ENCODE measurements around the gene ADGRD2.

The ADGRD2 gene

DNA sequence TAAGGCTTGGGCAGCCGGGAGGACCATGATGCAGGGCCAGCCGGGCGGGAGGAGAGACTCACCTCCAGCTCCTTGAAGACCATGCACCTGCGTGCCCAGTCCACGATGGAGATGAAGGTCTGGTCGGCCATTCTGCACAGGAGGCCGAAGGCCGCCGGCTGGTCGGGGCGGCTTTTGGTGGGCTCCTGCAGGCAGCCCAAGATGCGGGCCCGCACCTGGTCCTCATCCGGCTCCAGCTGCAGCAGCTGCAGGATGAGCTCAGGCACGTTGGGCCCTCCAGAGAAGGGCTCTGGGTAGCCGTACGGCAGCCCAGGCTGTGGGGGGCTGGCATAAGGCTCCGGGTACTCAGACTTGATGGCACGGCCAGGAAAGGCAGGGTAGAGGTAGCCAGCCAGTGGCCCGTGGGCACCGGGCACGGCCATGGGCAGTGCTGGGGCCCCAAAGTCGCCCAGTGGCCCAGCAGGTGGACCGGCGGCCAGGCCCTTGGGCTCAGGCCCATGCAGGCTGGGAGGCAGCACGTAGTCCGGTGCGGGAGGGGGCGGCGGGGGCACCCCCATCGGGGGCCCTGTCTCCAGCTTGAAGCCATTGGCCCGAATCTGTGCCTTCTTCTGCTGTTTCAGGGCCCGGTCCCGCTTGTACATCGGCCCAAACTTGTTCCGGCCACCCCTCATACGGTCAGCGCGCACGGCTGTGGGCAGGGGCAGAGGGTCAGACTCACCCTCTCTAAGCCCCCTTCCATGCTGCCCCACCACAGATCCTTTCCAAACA is 50.0 kb downstream of the ADGRD2 start:
- no peak for DNase-seq

DNA sequence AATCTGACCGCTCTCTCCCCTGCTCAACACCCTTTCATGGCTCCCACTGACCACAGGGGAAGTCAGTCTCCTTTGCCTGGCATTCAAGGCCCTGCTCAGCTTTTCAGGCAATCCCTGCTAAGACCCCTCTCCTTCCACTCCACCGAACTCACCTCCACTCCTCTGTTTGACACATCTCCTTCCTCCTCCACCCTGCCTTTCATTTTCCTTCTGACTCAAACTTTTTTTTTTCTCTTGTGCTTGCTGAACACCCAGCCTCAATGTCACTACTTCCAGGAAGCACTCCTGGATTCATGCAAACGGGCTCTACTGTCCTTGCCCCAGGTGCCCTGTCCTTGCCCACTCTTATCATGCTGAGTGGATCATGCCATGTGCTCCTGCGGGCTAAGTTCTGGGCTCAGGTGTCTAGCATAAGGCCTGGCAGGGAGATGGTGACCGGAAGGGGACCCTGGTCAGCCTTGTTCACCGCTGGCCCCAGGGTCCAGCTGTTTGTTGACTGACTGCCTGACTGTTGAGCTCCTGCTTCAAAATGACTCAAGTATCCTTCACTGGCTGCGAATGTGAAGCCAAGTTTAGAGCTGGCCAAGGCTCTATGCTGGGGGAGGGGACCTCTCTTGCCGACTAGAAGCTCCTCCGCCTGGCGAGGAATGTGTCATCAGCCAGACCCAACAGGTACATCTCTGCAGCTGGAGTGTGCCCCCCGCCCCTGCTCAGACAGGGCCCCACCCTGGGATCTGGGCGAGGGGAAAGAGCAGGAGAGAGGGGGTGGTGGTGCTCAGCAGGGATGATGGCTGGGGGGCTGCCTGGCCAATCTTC is 50.8 kb downstream of the ADGRD2 start:
- DNase-seq, result no peak

GRCh38 chr9:124501771-124502320 is 51.6 kb downstream of the ADGRD2 start:
- no peak for DNase-seq

GRCh38 chr9:124502711-124503702 is 52.8 kb downstream of the ADGRD2 start:
- no peak for DNase-seq

DNA sequence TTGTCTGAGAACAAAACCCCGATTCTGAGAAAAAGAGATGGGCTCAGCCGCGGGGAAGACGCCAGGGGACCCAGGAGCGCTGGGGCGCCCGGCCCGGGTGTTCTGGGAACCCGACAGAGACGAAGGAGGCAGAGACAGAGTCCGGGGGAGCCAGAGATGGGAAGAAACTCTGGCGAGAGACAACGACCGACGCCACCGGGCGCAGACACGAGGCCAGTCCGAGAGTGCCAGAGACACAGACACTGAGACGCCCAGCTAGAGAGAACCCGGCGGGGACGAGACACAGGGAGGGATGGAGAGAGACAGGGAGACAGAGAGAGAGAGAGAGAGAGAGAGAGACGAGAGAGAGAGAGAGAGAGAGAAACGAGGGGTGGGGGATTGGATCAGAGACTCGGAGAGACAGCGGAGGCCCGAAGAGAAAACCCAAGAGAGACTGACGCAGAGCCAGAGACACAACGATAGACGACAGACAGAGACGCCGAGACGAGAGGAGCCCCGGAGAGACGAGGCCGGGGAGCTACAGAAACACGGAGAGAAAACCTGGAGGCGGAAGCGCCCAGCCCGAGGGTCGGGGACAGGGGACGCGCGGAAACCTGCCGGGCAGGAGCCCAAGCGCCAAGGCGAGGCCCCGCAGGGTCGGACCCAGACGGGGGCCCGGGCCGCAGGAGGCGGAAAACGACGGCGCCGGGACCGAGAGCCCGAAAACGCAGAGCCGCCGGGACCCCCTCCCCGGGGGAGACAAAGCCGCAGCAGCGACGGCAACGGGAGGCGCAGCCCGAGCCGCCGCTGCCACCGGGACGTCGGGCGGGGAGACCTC is 53.7 kb downstream of the ADGRD2 start:
- DNase-seq, result no peak

- DNase-seq, result no peak
Measured at GRCh38 chr9:124504530-124505005, 54.3 kb downstream of the ADGRD2 start.

DNA sequence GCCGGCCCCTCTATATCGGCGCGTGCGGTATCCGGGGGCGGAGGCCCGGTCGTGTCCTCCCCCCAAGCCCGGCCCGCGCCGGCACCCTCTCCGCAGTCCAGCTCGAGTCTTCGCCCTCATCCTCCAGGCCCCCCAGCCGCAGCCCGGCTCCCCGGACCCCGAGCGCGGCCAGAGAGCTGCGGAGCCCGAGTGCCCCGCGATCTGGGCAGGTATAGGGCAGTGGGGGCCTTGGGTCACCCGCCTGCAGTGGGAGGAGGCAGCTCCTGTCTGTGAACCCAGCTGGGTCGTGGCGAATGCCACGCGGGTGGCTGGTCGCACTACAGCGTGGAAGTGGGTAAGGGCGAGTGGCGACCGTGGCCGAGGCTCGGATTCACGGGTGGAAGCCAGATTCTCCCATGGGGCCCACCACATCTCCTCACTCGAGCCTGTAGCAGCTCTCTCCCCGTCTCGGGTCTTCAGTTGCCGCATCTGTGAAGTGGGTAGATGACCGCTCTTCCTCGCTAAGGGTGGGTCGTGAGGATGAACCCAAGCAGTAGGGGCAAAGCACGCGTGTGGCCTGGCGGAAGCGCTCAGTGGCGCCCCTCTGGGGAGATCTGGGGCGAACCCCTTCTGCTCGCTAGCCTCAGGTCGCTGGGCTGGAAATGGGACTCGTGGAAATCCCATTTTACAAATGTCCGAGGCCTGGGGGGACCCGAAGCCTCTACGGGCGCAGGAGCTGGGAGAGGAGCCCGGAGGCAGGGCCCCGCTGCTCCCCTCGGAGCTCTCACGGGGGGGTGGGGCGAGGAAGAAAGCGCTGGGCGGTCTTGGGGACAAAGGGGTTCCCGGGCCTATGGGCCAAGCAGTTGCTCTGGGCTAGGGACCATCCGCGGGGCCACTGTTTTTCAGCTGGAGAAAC is 55.0 kb downstream of the ADGRD2 start:
- DNase-seq, result no peak

DNA sequence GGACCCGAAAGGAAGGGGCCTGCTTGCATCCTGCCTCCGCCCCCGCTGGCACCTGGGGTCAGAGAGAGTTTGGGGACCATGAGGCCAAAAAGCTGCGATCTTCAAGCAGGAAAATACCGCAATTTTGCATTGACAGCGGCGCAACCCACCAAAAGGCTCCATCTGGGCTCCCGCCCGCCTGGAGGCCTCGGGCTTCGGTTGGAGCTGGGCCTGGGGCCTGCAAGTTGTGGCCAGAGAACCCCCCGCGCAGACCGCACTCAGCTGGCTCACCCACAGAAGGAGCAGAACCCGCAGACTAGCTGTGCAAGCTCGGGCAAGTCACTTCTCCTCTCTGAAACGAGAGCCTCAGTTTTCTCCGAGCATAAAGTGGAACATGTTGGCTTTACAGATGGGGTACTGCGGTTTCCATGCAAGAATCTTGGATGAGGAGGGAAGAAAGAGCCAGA is 55.7 kb downstream of the ADGRD2 start:
- DNase-seq, result no peak

DNA sequence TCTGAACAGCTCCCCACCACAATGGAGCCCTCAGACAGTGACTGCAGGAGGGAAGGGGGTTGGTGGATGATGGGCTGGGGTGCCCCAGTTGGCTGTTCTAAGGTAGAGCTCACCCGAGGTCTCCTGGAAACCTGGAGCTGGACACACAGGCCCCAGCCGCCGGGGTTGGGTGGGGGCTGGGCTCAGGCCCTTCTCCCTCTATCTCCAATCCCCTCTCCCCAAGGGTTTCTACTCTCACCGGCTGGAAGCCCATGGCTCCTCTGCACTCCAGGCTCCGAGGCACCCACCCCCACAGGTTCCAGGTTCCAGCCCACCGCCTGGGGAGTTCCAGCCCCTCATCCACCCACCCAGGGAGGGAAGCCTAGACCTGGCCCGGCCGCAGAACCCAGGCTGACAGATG is 56.2 kb downstream of the ADGRD2 start:
- no peak for DNase-seq

- no peak for DNase-seq
Measured at GRCh38 chr9:124506931-124507879, 57.0 kb downstream of the ADGRD2 start, which contains the start of gene NR5A1. TSS of gene NR5A1 (minus strand) at chr9:124507399. CDS start at chr9:124503395, 4,004 bp downstream.

DNA sequence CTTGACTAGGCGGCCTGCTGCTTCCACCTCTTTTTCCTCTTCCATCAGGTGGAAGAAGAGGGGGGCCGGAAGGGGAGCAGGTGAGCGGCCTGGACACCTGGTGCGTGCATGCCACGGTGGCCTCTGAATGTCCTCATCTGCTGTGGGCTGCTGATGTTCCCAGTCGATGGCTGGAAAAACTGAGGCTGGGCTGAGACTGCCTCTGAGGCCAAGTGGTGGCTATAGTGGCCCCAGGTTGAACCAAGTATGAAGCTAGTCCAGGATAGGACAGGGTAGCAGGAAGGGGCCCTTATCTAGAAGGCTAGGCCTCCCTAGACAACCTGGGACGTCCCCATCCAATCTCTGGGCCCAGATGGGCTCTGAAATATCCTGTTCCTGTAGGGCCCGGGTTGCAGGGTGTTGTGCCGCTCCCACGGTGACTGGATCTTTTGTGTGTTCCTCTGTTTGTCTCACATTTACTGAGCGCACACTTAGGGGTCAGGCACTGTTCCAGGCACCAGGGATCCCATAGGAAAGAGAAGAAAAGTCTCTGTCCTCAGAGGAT is 57.7 kb downstream of the ADGRD2 start:
- DNase-seq, result no peak

DNA sequence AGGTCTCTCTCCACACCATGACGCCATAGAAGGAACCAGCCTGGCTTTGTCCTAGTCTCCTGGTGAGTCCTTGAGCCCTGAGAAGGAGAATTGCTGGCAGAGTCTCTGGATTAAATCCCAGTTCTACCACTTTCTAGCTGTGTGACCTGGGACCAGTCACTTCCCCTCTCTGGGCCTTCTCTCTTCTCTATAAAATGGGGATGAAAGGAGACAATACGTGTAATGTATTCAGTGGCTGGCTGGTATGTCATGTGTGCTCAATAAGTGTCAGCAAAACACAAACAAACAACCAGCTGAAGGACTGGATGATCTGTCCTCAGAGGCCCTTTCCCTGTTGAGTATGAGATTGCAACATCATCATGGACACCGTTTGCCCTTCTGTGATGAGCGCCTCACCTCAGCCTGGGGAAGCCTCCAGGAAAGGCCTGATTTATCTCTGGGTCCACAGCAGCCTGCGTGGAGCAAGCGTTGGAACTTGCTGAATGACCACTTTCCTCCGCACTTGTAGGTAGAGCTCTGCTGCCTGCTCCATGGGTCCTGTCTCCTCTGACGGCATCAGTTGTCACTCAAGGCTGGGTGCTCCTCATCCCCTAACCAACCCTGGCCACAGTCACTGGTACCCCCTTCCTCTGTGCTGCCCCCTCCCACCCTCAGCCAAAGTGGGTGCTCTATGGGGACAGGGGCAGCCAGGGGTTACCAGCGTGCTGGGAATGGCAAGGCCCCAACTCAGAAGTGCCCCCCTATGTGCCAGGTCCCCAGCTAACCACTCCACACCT is 60.6 kb downstream of the ADGRD2 start:
- DNase-seq, result no peak

- no peak for DNase-seq
Measured at GRCh38 chr9:124511426-124511840, 61.2 kb downstream of the ADGRD2 start.

DNA sequence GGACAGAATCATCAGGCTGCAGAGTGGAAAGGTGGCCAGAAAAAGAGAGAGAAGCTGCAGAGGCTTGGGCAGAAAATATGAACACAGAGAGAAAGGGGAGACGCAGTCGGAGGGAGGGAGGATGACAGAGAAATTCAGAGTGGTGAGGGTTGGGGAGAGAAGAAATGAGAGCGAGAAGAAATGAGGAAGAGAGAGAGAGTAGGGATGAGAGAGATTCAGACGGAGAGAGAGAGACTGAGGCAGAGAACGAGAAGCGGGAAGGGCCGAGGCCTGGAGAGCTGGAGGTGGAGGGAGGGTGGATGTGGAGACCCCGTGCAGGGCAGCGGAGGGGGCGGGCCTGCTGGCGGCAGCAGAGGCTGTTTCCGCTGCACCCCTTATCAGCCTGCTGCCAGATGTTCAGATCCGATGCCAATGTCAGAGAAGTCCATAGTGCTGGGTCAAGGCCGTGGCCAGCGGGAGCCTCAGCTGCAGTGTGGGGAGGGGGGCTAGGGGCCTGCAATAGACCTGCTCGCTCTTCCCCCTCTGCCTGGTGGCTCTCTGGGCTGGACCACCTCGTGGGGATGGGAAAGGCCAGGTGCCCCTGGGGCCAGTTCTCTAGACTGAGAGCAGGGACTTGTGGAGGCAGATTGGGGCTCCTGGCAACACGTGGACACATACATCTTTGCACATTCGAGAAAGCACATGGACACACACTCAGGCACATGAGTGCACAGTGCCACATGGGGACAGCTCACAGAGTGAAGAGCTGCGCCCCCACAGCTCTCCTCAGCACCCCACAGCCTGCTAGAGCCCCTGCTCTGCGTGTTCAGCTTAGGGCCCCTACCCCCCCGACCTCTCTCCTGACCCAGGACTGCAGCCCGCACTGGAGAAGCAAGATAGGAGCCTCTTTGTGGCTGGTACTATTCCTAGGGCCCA is 61.9 kb downstream of the ADGRD2 start:
- DNase-seq, result no peak

DNA sequence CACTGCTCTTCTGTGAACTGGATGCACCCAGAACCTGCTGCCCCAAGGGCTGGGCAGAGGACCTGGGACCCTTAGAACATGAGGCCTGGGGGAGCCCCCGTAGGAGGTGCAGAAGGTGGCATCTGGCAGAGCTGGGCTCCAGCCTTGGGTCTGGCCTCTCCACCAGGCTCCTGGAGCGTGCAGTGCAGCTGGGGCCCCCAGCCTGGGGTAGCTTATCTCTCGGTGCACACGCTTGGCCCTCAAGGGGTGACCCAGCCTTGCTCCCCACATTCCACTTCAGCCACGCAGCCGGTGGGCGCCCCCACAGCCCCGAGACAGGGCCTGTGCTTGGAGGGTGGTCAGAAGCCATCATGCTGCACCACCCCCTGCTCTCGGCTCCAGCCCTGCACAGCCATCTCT is 62.6 kb downstream of the ADGRD2 start:
- DNase-seq, result no peak

DNA sequence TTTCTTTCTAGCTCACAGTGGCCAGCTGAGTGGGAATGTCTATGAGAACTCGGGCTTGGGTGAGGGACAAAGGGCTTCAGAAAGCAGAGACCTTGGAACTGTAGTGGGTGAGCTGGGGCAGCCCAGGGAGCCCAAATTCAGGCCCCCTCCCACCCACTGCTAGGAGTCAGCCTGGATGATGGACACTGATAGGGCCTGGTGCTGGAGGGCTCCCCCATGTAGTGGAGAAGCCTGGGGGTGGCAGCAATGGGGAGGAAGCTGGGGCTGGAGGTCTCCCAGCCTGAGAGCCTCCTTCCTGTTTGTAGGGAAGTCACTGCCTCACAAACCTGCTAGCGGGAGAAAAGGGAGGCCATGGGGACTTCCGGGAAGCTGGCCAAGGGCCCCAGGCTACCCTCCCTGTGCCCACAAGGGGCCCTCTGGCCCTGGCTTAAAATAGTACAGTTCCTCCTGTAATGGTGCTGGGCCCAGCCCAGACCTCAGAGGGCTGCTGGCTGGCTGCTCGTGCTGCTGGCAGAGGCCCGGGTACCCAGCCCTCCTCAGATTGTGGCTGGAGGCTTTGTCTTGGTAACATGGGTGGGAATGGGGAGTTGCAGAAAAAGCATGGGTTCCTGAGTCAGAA is 63.2 kb downstream of the ADGRD2 start:
- DNase-seq, result no peak
